Coronary artery (tissue), 2 donors: ENCODE data around the gene CES1.
"Not testable (repeated sequence)": the region's sequence is repeated elsewhere in the genome, so short reads cannot be mapped to it uniquely, and the experiment has no call there.

Experiments
- DNase-seq: peaks from one replicate; pipeline ENCODE4 v3.0.0-alpha.2; 2017; ENCODE audit warnings: low spot score
- H3K27ac ChIP-seq, 2 donors: fragments of 200-600 bp; sonication (generic); one replicate each; pipeline ENCODE4 v1.5.1; 2016 to 2019
- H3K4me3 ChIP-seq: fragments of 200-600 bp; sonication (generic); 2 replicates; pipeline ENCODE4 v1.5.1; 2016; ENCODE audit warnings: mild to moderate bottlenecking, moderate library complexity
- CTCF ChIP-seq: fragments of 200-600 bp; sonication (generic); IDR thresholded peaks from one replicate; pipeline ENCODE4 v1.5.1; 2019; ENCODE audit warnings: antibody characterized with exemption

The CES1 gene

GRCh38 chr16:55846598-55847346 lies 13.9 kb upstream of the CES1 start:
- no peak for TF ChIP-seq CTCF
- DNase-seq, result no peak

GRCh38 chr16:55843105-55843395 lies 10.2 kb upstream of the CES1 start:
- DNase-seq, result no peak
- Histone ChIP-seq H3K27ac (no peak overlapping the region), H3K4me3 (no peak overlapping the region)
- TF ChIP-seq CTCF, result no peak

More at GRCh38 chr16:55846598-55847346, 13.9 kb upstream of the CES1 start:
- no peak overlapping the region for H3K4me3 ChIP-seq
- no peak overlapping the region for H3K27ac ChIP-seq

- no peak for DNase-seq
- TF ChIP-seq CTCF, result peak; percentile 66
Measured at GRCh38 chr16:55842369-55843104, 9.6 kb upstream of the CES1 start.

GRCh38 chr16:55839115-55839514 lies 6.2 kb upstream of the CES1 start:
- DNase-seq, result no peak
- Histone ChIP-seq H3K27ac (no peak overlapping the region), H3K4me3 (no peak overlapping the region)
- no peak for TF ChIP-seq CTCF

More at GRCh38 chr16:55842369-55843104, 9.6 kb upstream of the CES1 start:
- Histone ChIP-seq H3K27ac (no peak overlapping the region), H3K4me3 (no peak overlapping the region)

- Histone ChIP-seq H3K27ac (peak overlapping the region in 1 of 2 donors; percentile 28), H3K4me3 (no peak overlapping the region)
- TF ChIP-seq CTCF, result no peak
- DNase-seq, result no peak
Measured at GRCh38 chr16:55836158-55836611, 3.3 kb upstream of the CES1 start.

- TF ChIP-seq CTCF, result no peak
- H3K27ac ChIP-seq, result peak overlapping the region in 1 of 2 donors; percentile 23
Measured at GRCh38 chr16:55835581-55835980, 2.7 kb upstream of the CES1 start.

GRCh38 chr16:55835173-55835572 lies 2.3 kb upstream of the CES1 start:
- not testable (repeated sequence) for H3K27ac ChIP-seq, H3K4me3 ChIP-seq, DNase-seq

More at GRCh38 chr16:55835581-55835980, 2.7 kb upstream of the CES1 start:
- no peak overlapping the region for H3K4me3 ChIP-seq
- DNase-seq, result no peak
